Endothelial cell (in vitro differentiated cells): ENCODE results near the gene VDR. TPM values are rescaled to one million over a fixed set of nuclear protein-coding genes. Genes with fewer than 3 reads are reported as not detected.
"Not testable (repeated sequence)": the region's sequence is repeated elsewhere in the genome, so short reads cannot be mapped to it uniquely, and the experiment has no call there.

Source experiments
- DNase-seq: peaks from one replicate; pipeline ENCODE4 v3.0.0; 2021; ENCODE audit warnings: low spot score
- H3K27ac Mint-ChIP-seq: one replicate; pipeline ENCODE4 v1.8.0; 2021; ENCODE audit warnings: mixed read lengths, inconsistent platforms; ENCODE audit not compliant: unreplicated experiment
- H3K27me3 Mint-ChIP-seq: one replicate; pipeline ENCODE4 v1.8.0; 2021; ENCODE audit warnings: mild to moderate bottlenecking, moderate library complexity, mixed read lengths, inconsistent platforms; ENCODE audit not compliant: unreplicated experiment
- H3K36me3 Mint-ChIP-seq: one replicate; pipeline ENCODE4 v1.8.0; 2021; ENCODE audit warnings: mild to moderate bottlenecking, low read depth, mixed read lengths, inconsistent platforms; ENCODE audit not compliant: unreplicated experiment
- H3K4me1 Mint-ChIP-seq: one replicate; pipeline ENCODE4 v1.8.0; 2021; ENCODE audit warnings: mild to moderate bottlenecking, mixed read lengths, inconsistent platforms; ENCODE audit not compliant: unreplicated experiment
- H3K4me3 Mint-ChIP-seq: one replicate; pipeline ENCODE4 v1.8.0; 2021; ENCODE audit warnings: mild to moderate bottlenecking, mixed read lengths, inconsistent platforms; ENCODE audit not compliant: unreplicated experiment
- H3K9me3 Mint-ChIP-seq: one replicate; pipeline ENCODE4 v1.8.0; 2021; ENCODE audit warnings: mixed read lengths, inconsistent platforms; ENCODE audit not compliant: unreplicated experiment
- CTCF ChIP-seq: fragments of 200-600 bp; sonication (generic); IDR thresholded peaks from one replicate; pipeline ENCODE4 v1.5.0; 2021; ENCODE audit warnings: antibody characterized with exemption; ENCODE audit not compliant: unreplicated experiment
- total RNA-seq: library from RNA; stranded (reverse); fragmentation: NEBNext Ultra II Directional; extraction: Animal tissue kit (Norgen Biotek cat#: 25700); gene quantifications from one replicate; pipeline ENCODE4 v1.2.1, GENCODE V29; 2021; ENCODE audit not compliant: unreplicated experiment

VDR gene
- total RNA-seq, 1 donor from 2014 or later: 2.3 TPM

- H3K27me3 Mint-ChIP-seq: peaks cover 53% of the 10 kb centered on the region
- DNase-seq: no peak
- H3K9me3 Mint-ChIP-seq: no peaks in the 10 kb centered on the region
- H3K4me3 Mint-ChIP-seq: peak overlapping the region; percentile 90
- TF ChIP-seq CTCF: no peak
- peaks cover 33% of the 10 kb centered on the region for H3K36me3 Mint-ChIP-seq
- peaks cover 82% of the 10 kb centered on the region for H3K4me1 Mint-ChIP-seq
- peak overlapping the region; percentile 94 for H3K27ac Mint-ChIP-seq
These were observed 91.1 kb downstream of the VDR start for GRCh38 chr12:47813511-47814196.

- H3K4me1 Mint-ChIP-seq: peaks cover 82% of the 10 kb centered on the region
- peak; percentile 60 for DNase-seq
- peak overlapping the region; percentile 94 for H3K27ac Mint-ChIP-seq
- no peaks in the 10 kb centered on the region for H3K9me3 Mint-ChIP-seq
- TF ChIP-seq CTCF: no peak
- H3K36me3 Mint-ChIP-seq: peaks cover 30% of the 10 kb centered on the region
- peak overlapping the region; percentile 90 for H3K4me3 Mint-ChIP-seq
- H3K27me3 Mint-ChIP-seq: peaks cover 47% of the 10 kb centered on the region
These were observed 91.8 kb downstream of the VDR start for GRCh38 chr12:47812797-47813510.

- H3K27ac Mint-ChIP-seq: peak overlapping the region; percentile 86
- H3K4me1 Mint-ChIP-seq: peaks cover 84% of the 10 kb centered on the region
- peaks cover 27% of the 10 kb centered on the region for H3K36me3 Mint-ChIP-seq
- TF ChIP-seq CTCF: no peak
- no peak for DNase-seq
- no peaks in the 10 kb centered on the region for H3K9me3 Mint-ChIP-seq
- H3K27me3 Mint-ChIP-seq: peaks cover 40% of the 10 kb centered on the region
- H3K4me3 Mint-ChIP-seq: peak overlapping the region; percentile 67
These were observed 93.0 kb downstream of the VDR start for GRCh38 chr12:47811581-47812484.

GRCh38 chr12:47811072-47811396 is 93.8 kb downstream of the VDR start:
- Mint-ChIP-seq H3K9me3 (no peaks in the 10 kb centered on the region), H3K4me1 (peaks cover 84% of the 10 kb centered on the region), H3K27ac (peak overlapping the region; percentile 84), H3K27me3 (peaks cover 38% of the 10 kb centered on the region), H3K36me3 (peaks cover 23% of the 10 kb centered on the region), H3K4me3 (no peak overlapping the region)
- TF ChIP-seq CTCF: no peak
- no peak for DNase-seq

GRCh38 chr12:47809518-47809917 is 95.3 kb downstream of the VDR start:
- not testable (repeated sequence) for H3K9me3 Mint-ChIP-seq, H3K4me3 Mint-ChIP-seq, DNase-seq
- peaks cover 86% of the 10 kb centered on the region for H3K4me1 Mint-ChIP-seq
- peak overlapping the region; percentile 77 for H3K27ac Mint-ChIP-seq
- peaks cover 24% of the 10 kb centered on the region for H3K36me3 Mint-ChIP-seq
- H3K27me3 Mint-ChIP-seq: peaks cover 36% of the 10 kb centered on the region
